HG03045 (cell line): ENCODE data around the gene SLC26A5.
"Not testable (repeated sequence)": the region's sequence is repeated elsewhere in the genome, so short reads cannot be mapped to it uniquely, and the experiment has no call there.

Experiments
- ATAC-seq: cut with Tn5 transposase; IDR thresholded peaks from one replicate; pipeline ENCODE4 v1.9.1; 2021; ENCODE audit warnings: mild to moderate bottlenecking, moderate library complexity; ENCODE audit not compliant: unreplicated experiment

The SLC26A5 gene

GRCh38 chr7:103412151-103412550 is 33.9 kb downstream of the SLC26A5 start:
- no peak for ATAC-seq

- not testable (repeated sequence) for ATAC-seq
Observed at GRCh38 chr7:103405789-103406613, 40.0 kb downstream of the SLC26A5 start.

GRCh38 chr7:103399687-103400086 is 46.3 kb downstream of the SLC26A5 start:
- ATAC-seq: not testable (repeated sequence)

GRCh38 chr7:103398483-103399127 is 47.4 kb downstream of the SLC26A5 start:
- no peak for ATAC-seq

GRCh38 chr7:103396471-103396870 is 49.5 kb downstream of the SLC26A5 start:
- no peak for ATAC-seq

- ATAC-seq: no peak
Observed at GRCh38 chr7:103395071-103395470, 50.9 kb downstream of the SLC26A5 start.

- no peak for ATAC-seq
Observed at GRCh38 chr7:103394566-103394965, 51.4 kb downstream of the SLC26A5 start.

- no peak for ATAC-seq
Observed at GRCh38 chr7:103391976-103392375, 54.0 kb downstream of the SLC26A5 start.

- no peak for ATAC-seq
Observed at GRCh38 chr7:103391150-103391549, 54.9 kb downstream of the SLC26A5 start.

GRCh38 chr7:103389263-103389662 is 56.7 kb downstream of the SLC26A5 start:
- ATAC-seq: no peak

- no peak for ATAC-seq
Observed at GRCh38 chr7:103388469-103389140, 57.4 kb downstream of the SLC26A5 start.

- no peak for ATAC-seq
Observed at GRCh38 chr7:103387242-103387641, 58.8 kb downstream of the SLC26A5 start.

GRCh38 chr7:103382032-103382402 is 64.0 kb downstream of the SLC26A5 start:
- ATAC-seq: no peak

GRCh38 chr7:103381280-103382031 is 64.6 kb downstream of the SLC26A5 start:
- ATAC-seq: no peak

- no peak for ATAC-seq
Observed at GRCh38 chr7:103380395-103381191, 65.4 kb downstream of the SLC26A5 start.

- no peak for ATAC-seq
Observed at GRCh38 chr7:103379270-103379975, 66.6 kb downstream of the SLC26A5 start.

GRCh38 chr7:103373866-103374643 is 72.0 kb downstream of the SLC26A5 start:
- no peak for ATAC-seq

GRCh38 chr7:103369432-103369831 is 76.6 kb downstream of the SLC26A5 start:
- no peak for ATAC-seq

GRCh38 chr7:103349805-103350204 is 96.2 kb downstream of the SLC26A5 start:
- ATAC-seq: no peak
